Caco-2 (cell line): ENCODE results near the gene MUC3A. TPM values are rescaled to one million over a fixed set of nuclear protein-coding genes. Genes with fewer than 3 reads are reported as not detected.
A peak's percentile ranks its signal among the peaks of the same experiment; 100 is the strongest.

Experiments used
- BruUV-seq: library from RNA; stranded (reverse); fragments of 400-500 nt; replicated peaks from 2 replicates; lab custom pipeline; 2021; lab: Mats Ljungman, UMichigan
- CTCF ChIA-PET: fragments of 300-600 bp; sonication (Branson Sonifier 250); formaldehyde crosslinking; loops from one replicate; lab custom pipeline; 2022; ENCODE audit warnings: antibody characterized with exemption; lab: Charles Lee
- POLR2A ChIA-PET: fragments of 300-600 bp; sonication (Branson Sonifier 250); formaldehyde crosslinking; loops from one replicate; lab custom pipeline; 2022; ENCODE audit warnings: antibody characterized with exemption; lab: Charles Lee
- DNase-seq, 2 experiments: peaks; one replicate each; pipeline versions ENCODE4 v3.0.0 to v3.0.0-alpha.2; 2020 to 2022
- H3K27me3 ChIP-seq: replicated peaks from 2 replicates; pipeline ENCODE4 v1.6.0; 2011; ENCODE audit warnings: low read length; ENCODE audit not compliant: control insufficient read depth, insufficient read depth
- H3K36me3 ChIP-seq: 2 replicates; pipeline ENCODE4 v1.5.1; 2011; ENCODE audit warnings: low read length; ENCODE audit not compliant: control insufficient read depth, insufficient read depth
- H3K4me1 ChIP-seq: fragments of 250-450 bp; sonication (Bioruptor Pico); 2 replicates; pipeline ENCODE4 v1.5.1; 2020; ENCODE audit warnings: mild to moderate bottlenecking
- H3K4me3 ChIP-seq: 2 replicates; pipeline ENCODE4 v1.5.1; 2011; ENCODE audit warnings: low read depth, mild to moderate bottlenecking, control low read depth, low read length
- H3K9me3 ChIP-seq: fragments of 250-450 bp; sonication (Bioruptor Pico); 2 replicates; pipeline ENCODE4 v1.5.1; 2020; ENCODE audit warnings: mild to moderate bottlenecking, moderate library complexity
- H3K27ac Mint-ChIP-seq: one replicate; pipeline ENCODE4 v1.8.0; 2022; ENCODE audit warnings: mixed read lengths; ENCODE audit not compliant: unreplicated experiment
- H3K27me3 Mint-ChIP-seq: one replicate; pipeline ENCODE4 v1.8.0; 2022; ENCODE audit warnings: mixed read lengths; ENCODE audit not compliant: insufficient read depth, unreplicated experiment
- H3K36me3 Mint-ChIP-seq: one replicate; pipeline ENCODE4 v1.8.0; 2022; ENCODE audit warnings: mild to moderate bottlenecking, mixed read lengths; ENCODE audit not compliant: insufficient read depth, unreplicated experiment
- H3K4me1 Mint-ChIP-seq: one replicate; pipeline ENCODE4 v1.8.0; 2022; ENCODE audit warnings: low read depth, mixed read lengths; ENCODE audit not compliant: unreplicated experiment
- H3K4me3 Mint-ChIP-seq: one replicate; pipeline ENCODE4 v1.8.0; 2022; ENCODE audit warnings: mild to moderate bottlenecking, moderate library complexity, mixed read lengths; ENCODE audit not compliant: unreplicated experiment
- H3K9me3 Mint-ChIP-seq: one replicate; pipeline ENCODE4 v1.8.0; 2022; ENCODE audit warnings: mixed read lengths; ENCODE audit not compliant: unreplicated experiment
- intact Hi-C: fragments of 100-400 bp; cut with micrococcal nuclease; formaldehyde crosslinking; loops from one replicate; pipeline ENCODE4 v1.10.0; 2022; ENCODE audit not compliant: unreplicated experiment
- total RNA-seq: library from RNA; stranded (reverse); gene quantifications from 2 replicates; pipeline ENCODE4 v1.2.3, GENCODE V29; 2022
- TF ChIP-seq, protein P1 (sequence below), 2 experiments: fragments of 200-600 bp in 1 of 2; IDR thresholded peaks; 1 replicate in 1 of 2; 2 replicates in 1 of 2; pipeline versions ENCODE4 v1.5.1 to v1.8.0; 2011 to 2022; ENCODE audit warnings: antibody characterized with exemption in 1 of 2, control low read depth in 1 of 2, inconsistent platforms in 1 of 2, low read depth in 1 of 2, low read length in 1 of 2, mild to moderate bottlenecking in 1 of 2, moderate library complexity in 1 of 2; ENCODE audit not compliant: insufficient read depth in 1 of 2, severe bottlenecking in 1 of 2, unreplicated experiment in 1 of 2

The MUC3A gene
- total RNA-seq, 1 experiment from 2014 or later, result 25.1 TPM

DNA sequence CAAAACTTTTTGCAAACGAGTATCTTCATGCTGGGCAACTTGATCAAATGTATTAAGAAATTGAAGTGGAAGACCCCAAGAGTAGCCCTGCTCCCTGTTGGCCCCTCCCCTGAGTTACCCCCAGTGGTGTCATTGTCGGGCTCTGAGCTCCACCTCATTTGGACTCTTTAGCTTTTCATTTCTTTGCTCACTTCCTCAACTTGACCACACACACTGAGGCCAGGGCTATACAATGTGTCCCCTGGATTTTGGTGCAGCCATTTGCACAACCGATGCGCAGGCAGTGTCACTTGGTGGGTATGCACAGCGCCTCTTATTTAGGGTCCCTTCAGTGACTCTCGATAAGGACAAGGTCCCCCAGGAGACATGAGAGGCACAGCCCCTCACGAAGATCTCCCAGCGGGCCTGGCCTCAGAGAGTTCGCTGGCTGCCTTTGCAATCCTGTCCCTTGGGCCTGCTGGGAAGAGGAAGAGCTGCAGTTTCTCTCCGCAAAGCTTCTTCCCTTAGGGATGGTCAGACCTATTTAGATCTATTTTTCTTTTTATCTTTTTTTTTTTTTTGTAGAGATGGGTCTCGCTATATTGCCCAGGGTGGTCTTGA, 2.5 kb upstream of the MUC3A start:
- Histone ChIP-seq H3K36me3 (no peaks in the 10 kb centered on the region), H3K9me3 (0 out of 2 replicates have a peak, but pooled peaks cover 3% of the 10 kb centered on the region), H3K27me3 (no peaks in the 10 kb centered on the region), H3K4me3 (no peak overlapping the region), H3K4me1 (peaks cover 11% of the 10 kb centered on the region)
- no peaks in the 10 kb centered on the region for H3K27me3 Mint-ChIP-seq
- ChIA-PET POLR2A (no interaction called here), CTCF (interaction anchor here (0.6 to 0.7 kb wide), 2 partner anchors 49 to 66 kb away, joined by 3 to 4 read pairs; no protein-coding TSS in a partner anchor)
- no peaks in the 10 kb centered on the region for H3K36me3 Mint-ChIP-seq
- H3K4me3 Mint-ChIP-seq, result no peak overlapping the region
- intact Hi-C loops, result no loop called here
- H3K4me1 Mint-ChIP-seq, result peaks cover 10% of the 10 kb centered on the region
- H3K9me3 Mint-ChIP-seq, result no peaks in the 10 kb centered on the region
- no TSS peak for BruUV-seq
- no peak overlapping the region for H3K27ac Mint-ChIP-seq
- DNase-seq, result no peak
- TF ChIP-seq, protein P1, sequence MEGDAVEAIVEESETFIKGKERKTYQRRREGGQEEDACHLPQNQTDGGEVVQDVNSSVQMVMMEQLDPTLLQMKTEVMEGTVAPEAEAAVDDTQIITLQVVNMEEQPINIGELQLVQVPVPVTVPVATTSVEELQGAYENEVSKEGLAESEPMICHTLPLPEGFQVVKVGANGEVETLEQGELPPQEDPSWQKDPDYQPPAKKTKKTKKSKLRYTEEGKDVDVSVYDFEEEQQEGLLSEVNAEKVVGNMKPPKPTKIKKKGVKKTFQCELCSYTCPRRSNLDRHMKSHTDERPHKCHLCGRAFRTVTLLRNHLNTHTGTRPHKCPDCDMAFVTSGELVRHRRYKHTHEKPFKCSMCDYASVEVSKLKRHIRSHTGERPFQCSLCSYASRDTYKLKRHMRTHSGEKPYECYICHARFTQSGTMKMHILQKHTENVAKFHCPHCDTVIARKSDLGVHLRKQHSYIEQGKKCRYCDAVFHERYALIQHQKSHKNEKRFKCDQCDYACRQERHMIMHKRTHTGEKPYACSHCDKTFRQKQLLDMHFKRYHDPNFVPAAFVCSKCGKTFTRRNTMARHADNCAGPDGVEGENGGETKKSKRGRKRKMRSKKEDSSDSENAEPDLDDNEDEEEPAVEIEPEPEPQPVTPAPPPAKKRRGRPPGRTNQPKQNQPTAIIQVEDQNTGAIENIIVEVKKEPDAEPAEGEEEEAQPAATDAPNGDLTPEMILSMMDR (IDR thresholded peaks at IDR 0.05; ENCODE audit: insufficient read depth in 1 of 2, low read depth in 1 of 2, low read length in 1 of 2, severe bottlenecking in 1 of 2, unreplicated experiment in 1 of 2), result no peak

DNA sequence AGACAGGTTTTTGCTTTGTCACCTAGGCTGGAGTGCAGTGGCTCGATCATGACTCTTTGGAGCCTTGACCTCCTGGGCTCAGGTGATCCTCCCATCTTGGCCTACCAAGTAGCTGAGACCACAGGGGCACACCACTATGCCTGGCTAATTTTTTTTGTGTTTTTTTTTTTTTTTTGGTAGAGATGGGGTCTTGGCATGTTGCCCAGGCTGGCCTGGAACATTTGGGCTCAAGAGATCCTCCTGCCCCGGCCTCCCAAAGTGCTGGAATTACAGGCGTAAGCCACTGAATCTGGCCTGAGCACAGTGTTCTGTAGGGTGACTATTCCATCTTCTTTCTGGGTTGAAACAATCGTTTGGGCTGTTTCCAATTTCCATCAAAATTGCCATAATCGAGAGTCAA, 1.5 kb upstream of the MUC3A start:
- CTCF ChIA-PET, result interaction anchor here (0.6 kb wide), 1 partner anchor 10 kb away, joined by 4 read pairs; no protein-coding TSS in a partner anchor
- no peaks in the 10 kb centered on the region for H3K9me3 Mint-ChIP-seq
- TF ChIP-seq, protein P1 (IDR thresholded peaks at IDR 0.05; ENCODE audit: insufficient read depth in 1 of 2, low read depth in 1 of 2, low read length in 1 of 2, severe bottlenecking in 1 of 2, unreplicated experiment in 1 of 2), result no peak
- peaks cover under 1% of the 10 kb centered on the region for H3K4me1 Mint-ChIP-seq
- no peaks in the 10 kb centered on the region for H3K36me3 ChIP-seq
- H3K4me3 Mint-ChIP-seq, result no peak overlapping the region
- no peaks in the 10 kb centered on the region for H3K27me3 Mint-ChIP-seq
- no peak for DNase-seq
- H3K27me3 ChIP-seq, result no peaks in the 10 kb centered on the region
- POLR2A ChIA-PET, result no interaction called here
- no peak overlapping the region for H3K27ac Mint-ChIP-seq
- peaks cover 3% of the 10 kb centered on the region; the same call in 1 of the 2 replicates for H3K4me1 ChIP-seq
- H3K36me3 Mint-ChIP-seq, result no peaks in the 10 kb centered on the region
- intact Hi-C loops, result no loop called here
- BruUV-seq, result no TSS peak
- H3K4me3 ChIP-seq, result no peak overlapping the region
- 0 out of 2 replicates have a peak, but pooled peaks cover 3% of the 10 kb centered on the region for H3K9me3 ChIP-seq

DNA sequence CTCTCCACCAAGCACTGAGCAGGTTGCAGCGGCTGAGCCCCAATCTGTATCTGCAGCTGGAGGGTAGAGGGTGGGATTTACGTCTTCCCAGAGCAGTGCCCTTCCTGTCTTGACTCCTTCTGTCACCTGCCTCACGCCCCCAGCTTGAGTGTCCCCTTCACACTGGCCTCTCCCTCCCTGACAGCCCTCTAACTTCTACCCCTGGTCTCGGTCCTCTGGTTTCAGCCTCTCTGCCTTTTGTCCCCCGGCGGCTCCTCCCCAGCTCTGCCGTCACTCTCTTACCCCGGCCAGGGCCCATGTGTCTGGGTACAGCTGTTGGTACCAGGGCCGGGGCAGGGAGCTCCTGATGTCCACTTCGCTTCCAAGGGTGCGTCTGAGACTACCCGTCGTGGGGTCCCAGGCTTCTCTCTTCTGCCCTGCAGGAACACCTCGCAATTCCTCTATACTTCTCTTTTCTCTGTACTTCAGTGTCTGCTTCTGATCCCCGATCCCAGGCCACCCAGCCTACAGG, 654 bp downstream of the MUC3A start:
- Histone ChIP-seq H3K9me3 (no peaks in the 10 kb centered on the region), H3K27me3 (no peaks in the 10 kb centered on the region), H3K4me3 (peak overlapping the region; percentile 23), H3K36me3 (no peaks in the 10 kb centered on the region), H3K4me1 (no peaks in the 10 kb centered on the region)
- Mint-ChIP-seq H3K4me1 (no peaks in the 10 kb centered on the region), H3K27me3 (no peaks in the 10 kb centered on the region), H3K27ac (no peak overlapping the region), H3K9me3 (no peaks in the 10 kb centered on the region), H3K4me3 (peak overlapping the region; percentile 11), H3K36me3 (no peaks in the 10 kb centered on the region)
- intact Hi-C loops, result no loop called here
- no peak for DNase-seq
- POLR2A ChIA-PET, result no interaction called here
- TF ChIP-seq, protein P1 (IDR thresholded peaks at IDR 0.05; ENCODE audit: insufficient read depth in 1 of 2, low read depth in 1 of 2, low read length in 1 of 2, severe bottlenecking in 1 of 2, unreplicated experiment in 1 of 2), result no peak
- CTCF ChIA-PET, result interaction anchor here (0.6 to 1.8 kb wide), 3 partner anchors 8 to 1599 kb away, joined by 3 to 8 read pairs (median 7); no protein-coding TSS in a partner anchor
- no TSS peak for BruUV-seq
